Keratinocyte (primary cell): ENCODE data around the gene MSRB1.
"Not testable (repeated sequence)": the region's sequence is repeated elsewhere in the genome, so short reads cannot be mapped to it uniquely, and the experiment has no call there.

ENCODE experiments used
- CTCF ChIP-seq, 3 experiments: IDR thresholded peaks in 1 of 3; conservative IDR thresholded peaks in 1 of 3; optimal IDR thresholded peaks in 1 of 3; 2 replicates in 2 of 3; 3 replicates in 1 of 3; pipeline versions ENCODE3 to v1.5.1; 2011; ENCODE audit warnings: low read length in 3 of 3, mild to moderate bottlenecking in 3 of 3, moderate library complexity in 2 of 3, control low read depth in 1 of 3, inconsistent platforms in 1 of 3; ENCODE audit not compliant: insufficient read depth in 2 of 3; ENCODE audit errors: extremely low read depth in 1 of 3
- EZH2 ChIP-seq: IDR thresholded peaks from one replicate; pipeline ENCODE4 v1.6.1; 2012; ENCODE audit warnings: inconsistent platforms, mild to moderate bottlenecking, low read length, moderate library complexity

DNA sequence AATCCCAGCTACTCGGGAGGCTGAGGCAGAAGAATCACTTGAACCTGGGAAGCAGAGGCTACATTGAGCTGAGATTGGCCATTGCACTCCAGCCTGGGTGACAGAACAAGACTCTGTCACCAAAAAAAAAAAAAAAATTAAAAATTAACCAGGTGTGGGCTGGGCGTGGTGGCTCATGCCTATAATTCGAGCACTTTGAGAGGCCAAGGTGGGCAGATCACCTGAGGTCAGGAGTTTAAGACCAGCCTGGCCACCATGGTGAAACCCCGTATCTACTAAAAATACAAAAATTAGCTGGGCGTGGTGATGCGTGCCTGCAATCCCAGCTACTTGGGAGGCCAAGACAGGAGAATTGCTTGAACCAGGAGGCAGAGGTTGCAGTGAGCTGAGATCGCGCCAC, 3.2 kb downstream of the MSRB1 start:
- not testable (repeated sequence) for TF ChIP-seq CTCF (optimal IDR thresholded peaks at IDR 0.05 in 1 of 3, IDR thresholded peaks at IDR 0.05 in 1 of 3, conservative IDR thresholded peaks at IDR 0.05 in 1 of 3; ENCODE audit: extremely low read depth in 1 of 3, insufficient read depth in 2 of 3, low read length in 3 of 3); EZH2
